Fibroblast of the aortic adventitia (primary cell): ENCODE data around the gene LONRF2. TPM values are rescaled to one million over a fixed set of nuclear protein-coding genes. Genes with fewer than 3 reads are reported as not detected.

Experiments used
- DNase-seq: peaks from one replicate; pipeline ENCODE4 v3.0.0-alpha.2; 2010; ENCODE audit warnings: low read depth
- H3K4me3 ChIP-seq: 2 replicates; pipeline ENCODE4 v1.5.1; 2011; ENCODE audit warnings: low read depth, mild to moderate bottlenecking, control low read depth, low read length, moderate library complexity
- CTCF ChIP-seq: IDR thresholded peaks from 2 replicates; pipeline ENCODE4 v1.5.1; 2011; ENCODE audit warnings: mild to moderate bottlenecking, low read length, control low read depth, inconsistent platforms; ENCODE audit not compliant: insufficient read depth
- total RNA-seq: library from RNA; depleted of rRNA; stranded (reverse); fragments of >200 nt; gene quantifications from 2 replicates; pipeline ENCODE4 v1.2.3, GENCODE V29; 2012; ENCODE audit warnings: low replicate concordance

The LONRF2 gene
- total RNA-seq, 1 donor: 1.8 TPM

DNA sequence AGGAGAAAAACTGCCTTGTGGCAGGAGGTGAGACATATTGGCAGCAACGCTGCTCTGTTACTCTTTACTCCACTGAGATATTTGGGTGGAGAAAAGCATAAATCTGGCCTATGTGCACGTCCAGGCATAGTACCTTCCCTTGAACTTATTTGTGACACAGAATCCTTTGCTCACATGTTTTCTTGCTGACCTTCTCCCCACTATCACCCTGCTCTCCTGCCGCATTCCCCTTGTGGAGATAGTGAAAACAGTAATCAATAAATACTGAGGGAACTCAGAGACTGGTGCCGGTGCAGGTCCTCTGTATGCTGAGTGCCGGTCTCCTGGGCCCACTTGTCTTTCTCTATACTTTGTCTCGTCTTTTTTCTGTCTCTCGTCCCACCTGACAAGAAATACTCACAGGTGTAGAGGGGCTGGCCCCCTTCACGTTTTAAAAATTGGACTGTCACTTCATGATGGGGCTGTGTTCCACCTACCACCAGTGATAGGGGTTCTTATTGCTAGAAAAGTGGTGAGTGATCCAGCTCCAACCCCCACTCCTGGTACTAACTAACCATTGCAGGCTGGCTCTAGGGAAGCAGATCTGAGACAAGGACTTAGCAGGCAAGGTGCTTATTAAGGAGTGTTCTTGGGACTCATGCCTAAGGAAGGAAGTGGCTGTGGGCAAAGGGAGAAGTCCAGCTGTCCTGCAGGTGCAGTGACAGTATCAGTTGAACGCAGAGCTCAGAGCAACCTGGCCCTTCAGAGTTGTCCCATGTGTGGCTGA, 51.7 kb downstream of the LONRF2 start:
- H3K4me3 ChIP-seq: no peak overlapping the region
- no peak for TF ChIP-seq CTCF
- DNase-seq: no peak

DNA sequence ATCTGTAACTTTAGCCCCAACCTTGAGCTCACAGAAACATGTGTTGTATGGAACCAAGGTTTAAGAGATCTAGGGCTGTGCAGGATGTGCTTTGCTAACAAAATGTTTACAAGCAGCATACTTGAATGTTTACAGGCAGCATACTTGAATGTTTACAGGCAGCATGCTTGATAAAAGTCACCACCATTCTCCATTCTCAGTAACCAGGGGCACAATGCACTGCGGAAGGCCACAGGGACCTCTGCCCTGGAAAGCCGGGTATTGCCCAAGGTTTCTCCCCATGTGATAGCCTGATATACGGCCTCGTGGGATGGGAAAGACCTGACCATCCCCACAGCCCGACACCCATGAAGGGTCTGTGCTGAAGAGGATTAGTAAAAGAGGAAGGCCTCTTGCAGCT, 52.4 kb downstream of the LONRF2 start:
- DNase-seq: no peak
- H3K4me3 ChIP-seq: no peak overlapping the region
- no peak for TF ChIP-seq CTCF

DNA sequence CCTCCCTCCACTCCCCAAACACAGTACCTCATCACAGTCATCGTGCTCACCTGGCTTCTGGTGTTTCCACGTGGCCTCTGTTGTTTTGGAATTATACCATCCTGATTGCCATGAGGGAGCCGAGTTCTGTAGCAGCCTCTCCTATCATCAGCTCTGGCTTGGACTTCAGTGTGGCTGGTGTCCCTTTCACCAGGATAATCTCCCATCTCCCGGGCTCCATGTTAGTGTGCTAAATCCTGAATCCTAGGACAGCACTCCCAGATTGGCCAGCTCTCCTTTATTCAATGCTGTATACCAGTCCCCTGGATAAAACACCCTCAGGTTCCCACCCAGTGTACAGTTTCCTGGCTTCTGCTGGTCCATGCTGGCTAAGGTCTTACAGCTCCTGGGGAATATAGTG, 53.3 kb downstream of the LONRF2 start:
- TF ChIP-seq CTCF: no peak
- no peak for DNase-seq
- no peak overlapping the region for H3K4me3 ChIP-seq

- H3K4me3 ChIP-seq: no peak overlapping the region
- no peak for DNase-seq
- TF ChIP-seq CTCF: no peak
These were observed 54.5 kb downstream of the LONRF2 start for GRCh38 chr2:100267751-100268150.

DNA sequence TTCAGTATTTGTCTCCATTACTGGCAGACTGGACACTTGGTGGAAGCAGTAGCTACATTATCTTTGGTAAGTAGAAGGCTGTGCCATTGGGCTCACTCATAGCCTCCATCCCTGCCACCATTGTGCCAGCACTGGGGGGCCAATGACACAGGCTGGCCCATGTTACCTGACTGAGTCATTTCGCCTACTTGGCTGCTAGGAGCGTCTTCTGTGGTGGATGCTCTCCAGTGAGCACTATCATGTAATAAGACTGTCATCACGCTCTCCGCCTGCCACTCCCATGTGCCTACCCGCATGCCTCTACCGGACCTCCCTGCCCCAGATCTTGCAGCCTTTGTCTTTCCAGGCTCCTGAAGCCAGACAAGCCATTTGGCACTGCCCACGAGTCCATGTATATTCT, 56.2 kb downstream of the LONRF2 start:
- TF ChIP-seq CTCF: no peak
- no peak for DNase-seq
- H3K4me3 ChIP-seq: no peak overlapping the region

GRCh38 chr2:100265226-100265625, 57.1 kb downstream of the LONRF2 start:
- no peak for TF ChIP-seq CTCF
- H3K4me3 ChIP-seq: no peak overlapping the region
- no peak for DNase-seq

GRCh38 chr2:100264651-100265050, 57.6 kb downstream of the LONRF2 start:
- TF ChIP-seq CTCF: no peak
- H3K4me3 ChIP-seq: no peak overlapping the region
- no peak for DNase-seq
